GM18867 (cell line): ENCODE results near the gene MMD2.
"Not testable (repeated sequence)": the region's sequence is repeated elsewhere in the genome, so short reads cannot be mapped to it uniquely, and the experiment has no call there.

ENCODE experiments used
- ATAC-seq: cut with Tn5 transposase; IDR thresholded peaks from one replicate; pipeline ENCODE4 v1.9.1; 2021; ENCODE audit warnings: mild to moderate bottlenecking, moderate library complexity; ENCODE audit not compliant: unreplicated experiment

MMD2 gene, protein sequence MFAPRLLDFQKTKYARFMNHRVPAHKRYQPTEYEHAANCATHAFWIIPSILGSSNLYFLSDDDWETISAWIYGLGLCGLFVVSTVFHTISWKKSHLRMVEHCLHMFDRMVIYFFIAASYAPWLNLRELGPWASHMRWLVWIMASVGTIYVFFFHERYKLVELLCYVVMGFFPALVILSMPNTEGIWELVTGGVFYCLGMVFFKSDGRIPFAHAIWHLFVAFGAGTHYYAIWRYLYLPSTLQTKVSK

DNA sequence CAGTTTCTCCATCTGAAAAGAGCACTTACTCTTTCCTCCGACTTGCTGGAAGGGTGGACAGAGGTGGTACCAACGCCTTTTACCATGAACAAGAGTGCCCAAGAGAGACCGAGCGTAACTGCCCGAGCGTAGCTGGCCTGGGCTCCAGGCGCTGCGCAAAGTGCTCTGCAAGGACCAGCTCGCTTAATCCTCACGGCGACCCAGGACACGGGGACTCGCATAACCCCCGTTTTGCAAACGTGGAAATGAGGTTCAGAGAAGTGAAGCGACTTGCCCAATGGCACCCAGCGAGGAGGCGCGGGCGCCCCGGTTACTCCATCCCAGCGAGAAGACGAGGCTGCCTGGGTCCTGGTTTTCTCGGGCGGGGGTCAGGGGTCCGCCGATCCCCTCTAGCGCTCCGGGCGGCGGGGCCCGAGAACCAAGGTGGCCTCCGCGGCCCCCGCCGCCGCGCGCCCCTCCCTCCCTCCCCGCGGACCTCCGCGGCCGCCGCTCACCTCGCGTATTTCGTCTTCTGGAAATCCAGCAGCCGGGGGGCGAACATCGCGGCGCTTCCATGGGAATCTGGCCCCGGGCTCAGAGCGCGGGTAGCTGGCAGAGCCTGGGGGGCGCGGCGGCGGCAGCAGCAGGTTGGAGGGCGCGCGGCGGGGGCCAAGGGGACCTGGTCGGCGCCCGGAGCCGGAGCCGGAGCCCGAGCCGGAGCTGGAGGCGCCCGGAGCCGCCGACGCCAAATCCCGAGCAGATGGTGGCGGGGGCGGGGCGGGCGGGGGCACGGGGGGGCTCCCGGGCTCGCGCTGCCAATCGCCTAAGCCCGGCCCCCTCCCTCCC lies at the start of gene MMD2:
TSS of gene MMD2 (minus strand) at position 711 of the 825 bp plus-strand sequence. CDS start at position 541, 170 bp downstream.
- ATAC-seq, result no peak

DNA sequence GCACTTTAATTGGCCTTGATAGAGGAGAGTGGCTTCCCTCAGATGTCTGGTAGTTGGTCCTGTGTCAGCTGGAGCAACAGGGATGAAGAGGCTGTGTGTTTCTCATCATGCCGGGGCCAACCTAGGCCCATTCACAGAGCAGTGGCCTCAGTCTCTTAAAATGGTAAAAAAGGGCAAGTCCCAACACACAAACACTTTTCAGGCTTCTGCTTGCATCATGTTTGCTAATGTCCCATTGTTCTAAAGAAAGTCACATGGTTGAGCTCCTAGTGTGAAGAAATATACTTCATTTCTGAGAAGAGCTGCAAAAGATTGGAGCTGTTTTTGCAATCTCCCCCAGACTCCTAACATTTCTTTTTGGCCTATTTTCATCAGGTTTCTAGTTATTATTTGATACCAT lies 46.1 kb upstream of the MMD2 start:
- ATAC-seq, result no peak

DNA sequence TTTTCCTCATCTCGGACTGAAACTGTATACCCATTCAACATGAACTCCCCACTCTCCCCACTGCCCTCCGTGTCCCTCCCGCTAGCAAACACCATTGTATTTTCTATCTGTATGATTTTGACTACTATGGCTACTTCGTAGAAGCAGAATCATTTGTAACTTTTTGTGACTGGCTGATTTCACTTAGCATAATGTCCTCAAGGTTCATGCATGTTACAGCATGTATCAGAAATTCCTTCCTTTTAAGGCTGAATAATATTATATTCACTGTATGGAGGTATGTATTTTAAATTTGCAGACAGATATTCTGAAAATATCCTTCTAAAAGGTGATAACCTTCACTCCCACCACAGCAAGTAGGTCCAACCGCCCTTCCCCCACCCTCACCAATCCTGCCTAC lies 42.9 kb upstream of the MMD2 start:
- ATAC-seq, result no peak

DNA sequence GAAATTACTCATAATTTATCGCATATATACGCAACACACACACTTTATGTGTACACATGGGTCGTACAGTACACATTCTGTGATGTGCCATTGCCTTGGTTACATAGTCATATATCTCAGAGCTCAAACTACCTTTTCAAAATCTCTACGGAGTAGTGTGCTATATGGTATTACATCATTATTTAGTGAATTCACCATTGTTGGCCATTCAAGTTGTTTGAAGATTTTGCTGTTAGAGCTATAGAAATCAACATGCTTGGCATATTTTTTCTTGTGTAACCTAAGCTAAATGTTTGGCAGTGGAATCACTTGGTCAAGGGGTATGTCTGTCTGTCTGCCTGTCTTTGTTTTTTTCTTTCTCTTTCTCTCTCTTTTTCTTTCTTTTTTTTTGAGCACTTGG lies 42.0 kb upstream of the MMD2 start:
- ATAC-seq, result no peak

DNA sequence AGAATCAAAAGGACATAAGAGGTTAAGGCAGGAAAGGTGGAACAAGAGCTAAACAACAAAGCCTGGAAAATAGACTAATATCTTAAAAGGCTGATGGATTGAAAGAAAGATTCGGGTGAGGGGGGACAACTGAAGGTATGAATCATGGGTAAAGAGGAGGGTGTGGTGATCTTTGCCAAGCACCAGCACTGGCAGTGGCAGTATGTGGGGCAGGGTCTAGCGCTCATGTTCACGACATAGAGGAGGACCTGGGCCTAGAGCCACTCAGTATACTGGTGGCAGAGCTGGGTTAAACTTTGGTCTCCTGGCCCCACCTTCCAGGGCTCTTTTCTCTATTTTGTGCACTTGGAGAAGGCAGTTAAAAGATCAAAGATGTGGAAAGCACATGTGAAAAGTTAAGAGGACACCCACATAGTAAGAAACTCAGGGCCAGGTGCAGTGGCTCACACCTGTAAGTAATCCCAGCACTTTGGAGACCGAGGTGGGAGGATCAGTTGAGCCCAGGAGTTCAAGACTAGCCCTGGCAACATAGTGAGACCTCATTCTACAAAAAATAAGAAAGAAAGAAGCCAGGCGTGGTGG lies 40.5 kb upstream of the MMD2 start:
- ATAC-seq, result no peak

DNA sequence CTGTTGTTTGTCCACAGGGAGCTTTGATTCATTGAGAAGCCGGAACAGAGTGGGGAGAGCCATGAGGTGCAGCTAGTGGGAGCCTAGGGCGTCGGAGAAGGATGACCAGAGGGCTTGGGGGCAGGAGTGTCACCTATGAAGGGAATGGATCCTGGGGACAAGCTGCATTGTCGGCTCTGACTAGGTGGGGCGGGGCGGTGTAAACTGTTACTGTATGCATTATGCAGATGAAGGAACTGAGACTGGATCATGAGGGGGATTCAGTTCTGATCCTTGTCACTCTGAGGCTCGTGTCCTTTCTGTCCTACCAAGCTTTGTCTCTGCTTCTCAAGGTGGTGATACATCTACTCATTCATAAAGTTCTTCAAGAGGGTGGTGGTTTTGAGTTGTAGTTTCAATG lies 39.9 kb upstream of the MMD2 start:
- no peak for ATAC-seq

DNA sequence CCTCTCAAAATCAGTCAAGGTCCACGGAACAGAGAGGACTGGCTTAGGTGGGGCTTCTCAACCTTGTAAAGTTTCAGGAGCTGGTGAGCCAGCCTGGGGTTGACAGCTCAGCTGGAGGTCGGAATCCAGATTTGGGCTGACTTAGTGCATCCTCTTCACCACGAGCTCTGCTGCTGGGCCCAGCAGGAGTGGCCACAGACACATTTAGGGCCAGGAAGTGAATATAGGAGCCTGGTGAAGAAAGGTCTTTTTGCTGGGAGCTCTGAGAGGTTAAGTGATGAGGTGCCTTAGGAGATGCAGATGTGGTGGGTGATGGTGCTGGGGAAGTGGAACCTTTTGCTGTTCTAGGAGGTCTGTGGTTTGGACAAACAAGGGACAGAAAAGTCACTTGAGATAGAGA lies 39.3 kb upstream of the MMD2 start:
- no peak for ATAC-seq

DNA sequence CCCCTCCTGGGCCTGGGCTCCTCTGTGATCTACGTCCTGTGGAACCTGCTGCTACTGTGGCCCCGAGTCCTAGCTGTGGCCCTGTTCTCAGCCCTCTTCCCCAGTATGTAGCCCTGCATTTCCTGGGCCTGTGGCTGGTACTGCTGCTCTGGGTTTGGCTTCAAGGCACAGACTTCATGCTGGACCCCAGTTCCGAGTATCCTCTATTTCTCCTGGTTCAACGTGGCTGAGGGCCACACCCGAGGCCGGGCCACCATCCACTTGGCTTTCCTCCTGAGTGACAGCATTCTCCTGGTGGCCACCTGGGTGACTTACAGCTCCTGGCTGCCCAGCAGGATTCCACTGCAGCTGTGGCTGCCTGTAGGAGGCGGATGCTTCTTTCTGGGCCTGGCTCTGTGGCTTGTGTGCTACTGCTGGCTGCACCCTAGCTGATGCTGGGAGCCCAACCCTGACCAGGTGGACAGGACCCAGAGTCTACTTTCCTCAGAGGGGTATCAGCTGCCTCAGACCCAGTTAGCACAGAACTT lies 37.8 kb upstream of the MMD2 start:
- no peak for ATAC-seq

DNA sequence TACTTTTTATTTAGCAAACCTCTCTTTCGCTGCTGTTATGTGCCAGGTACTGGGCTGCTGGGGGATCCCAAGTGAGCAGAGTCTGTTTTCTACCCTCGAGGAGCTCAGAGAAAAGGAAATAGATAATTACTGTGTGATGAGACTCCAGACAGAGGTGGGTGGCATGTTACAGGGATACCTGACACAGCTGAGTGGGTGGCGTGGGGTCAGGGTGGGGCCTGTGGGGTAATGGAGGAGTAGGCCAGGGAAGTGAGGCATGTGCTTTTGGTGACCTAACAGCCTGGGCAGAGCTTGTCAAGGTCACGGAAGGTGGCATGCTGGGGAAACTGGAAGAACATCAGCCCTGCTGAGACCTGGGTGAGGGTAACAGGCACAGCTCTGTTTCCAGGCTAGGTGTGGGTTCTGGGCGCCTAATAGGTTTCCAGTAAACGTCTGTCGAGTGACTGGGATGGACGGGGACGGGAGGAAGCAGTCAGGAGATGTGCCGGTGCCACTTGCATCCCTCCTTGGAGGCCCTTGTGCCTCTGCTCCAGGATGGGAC lies 36.5 kb upstream of the MMD2 start:
- ATAC-seq, result no peak

DNA sequence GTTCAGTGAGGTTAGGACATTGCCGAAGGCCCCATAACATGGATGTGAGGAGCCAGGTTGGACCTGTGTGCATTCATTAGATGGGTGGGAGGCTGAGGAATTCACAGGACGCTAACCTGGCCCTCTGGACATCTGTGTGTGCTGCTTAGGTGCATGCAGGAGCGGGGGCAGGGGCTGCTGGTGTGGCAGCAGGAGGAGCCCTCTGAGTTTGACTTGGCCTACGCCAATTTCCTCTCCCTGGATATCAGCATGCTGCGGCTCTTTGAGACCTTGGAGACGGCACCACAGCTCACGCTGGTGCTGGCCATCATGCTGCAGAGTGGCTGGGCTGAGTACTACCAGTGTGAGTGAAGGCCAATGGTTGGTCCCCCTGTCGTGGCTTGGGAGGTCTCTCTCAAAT lies 34.5 kb upstream of the MMD2 start:
- ATAC-seq, result no peak

DNA sequence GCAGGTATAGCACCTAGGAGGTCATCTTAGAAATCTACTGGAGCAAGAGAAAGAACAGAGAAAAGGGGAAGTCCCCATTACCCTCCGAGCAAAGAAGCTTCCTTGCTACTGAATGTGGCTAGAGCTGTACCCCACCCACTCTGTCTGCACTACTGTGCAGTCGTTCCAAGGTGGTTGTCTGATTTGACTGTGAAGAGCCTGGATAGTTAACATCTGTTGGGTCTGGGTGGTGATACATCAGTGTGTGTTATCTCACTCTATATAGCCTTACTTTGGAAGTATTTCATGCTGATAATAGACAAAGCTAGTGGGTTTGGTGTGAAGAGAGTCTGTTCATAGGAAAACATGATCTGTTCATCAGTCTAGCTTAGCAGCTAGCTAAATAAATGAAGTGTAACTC lies 23.8 kb upstream of the MMD2 start:
- ATAC-seq, result peak; percentile 76

DNA sequence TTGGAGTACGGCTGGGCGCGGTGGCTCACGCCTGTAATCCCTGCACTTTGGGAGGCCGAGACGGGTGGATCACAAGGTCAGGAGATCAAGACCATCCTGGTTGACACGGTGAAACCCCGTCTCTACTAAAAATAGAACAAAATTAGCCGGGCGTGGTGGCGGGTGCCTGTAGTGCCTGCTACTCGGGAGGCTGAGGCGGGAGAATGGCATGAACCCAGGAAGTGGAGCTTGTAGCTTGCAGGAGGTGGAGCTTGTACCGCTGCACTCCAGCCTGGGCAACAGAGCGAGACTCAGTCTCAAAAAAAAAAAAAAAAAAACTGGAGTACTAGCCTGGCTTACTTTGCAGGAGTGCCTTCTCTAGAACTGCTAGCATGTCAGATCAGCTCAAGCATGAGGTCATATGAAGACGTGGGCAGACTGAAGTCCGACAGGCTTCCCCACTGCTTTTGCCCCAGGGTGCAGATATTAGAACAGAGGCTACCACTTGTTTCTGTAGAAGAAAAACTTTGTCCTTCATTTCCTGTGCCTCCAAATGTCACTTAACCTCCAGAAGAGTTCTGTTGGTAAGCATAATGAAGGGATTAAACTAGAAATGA lies 22.4 kb upstream of the MMD2 start:
- not testable (repeated sequence) for ATAC-seq

DNA sequence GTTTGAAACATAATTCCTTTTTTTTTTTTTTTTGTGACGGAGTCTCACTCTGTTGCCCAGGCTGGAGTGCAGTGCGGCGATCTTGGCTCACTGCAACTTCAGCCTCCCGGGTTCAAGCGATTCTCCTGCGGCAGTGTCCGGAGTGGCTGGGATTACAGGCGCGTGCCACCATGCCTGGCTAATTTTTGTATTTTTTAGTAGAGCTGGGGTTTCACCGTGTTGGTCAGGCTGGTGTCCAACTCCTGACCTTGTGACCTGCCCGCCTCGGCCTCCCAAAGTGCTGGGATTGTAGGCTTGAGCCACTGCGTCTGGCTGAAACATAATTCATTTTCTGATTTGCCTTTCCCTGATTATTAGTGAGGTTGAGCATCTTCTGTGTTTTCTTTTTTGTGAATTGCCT lies 16.6 kb upstream of the MMD2 start:
- ATAC-seq, result not testable (repeated sequence)

DNA sequence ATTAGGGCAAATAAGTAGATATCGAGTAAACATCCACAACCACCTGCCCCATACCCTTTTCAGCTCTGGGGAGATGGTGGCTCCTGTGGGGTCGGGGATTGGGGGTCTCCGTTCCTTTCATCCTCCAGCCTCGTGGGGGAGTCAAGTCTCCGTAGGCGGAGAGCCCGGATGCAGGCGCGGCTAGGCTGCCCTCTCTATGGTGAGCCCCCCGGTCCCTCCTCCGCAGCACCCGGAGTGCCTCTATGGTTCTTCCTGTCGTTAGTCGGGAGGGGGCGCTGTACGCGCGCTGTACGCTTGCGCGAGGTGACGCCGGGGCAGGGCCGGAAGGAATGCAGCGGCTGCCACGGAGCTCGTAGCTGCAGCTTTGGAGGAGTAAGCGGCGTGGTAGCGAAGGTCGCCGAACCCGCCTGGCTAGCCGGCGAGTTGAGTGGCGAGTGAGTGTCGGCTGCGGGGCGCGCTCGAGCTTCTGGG lies 14.8 kb upstream of the MMD2 start:
- ATAC-seq, result peak; percentile 93

DNA sequence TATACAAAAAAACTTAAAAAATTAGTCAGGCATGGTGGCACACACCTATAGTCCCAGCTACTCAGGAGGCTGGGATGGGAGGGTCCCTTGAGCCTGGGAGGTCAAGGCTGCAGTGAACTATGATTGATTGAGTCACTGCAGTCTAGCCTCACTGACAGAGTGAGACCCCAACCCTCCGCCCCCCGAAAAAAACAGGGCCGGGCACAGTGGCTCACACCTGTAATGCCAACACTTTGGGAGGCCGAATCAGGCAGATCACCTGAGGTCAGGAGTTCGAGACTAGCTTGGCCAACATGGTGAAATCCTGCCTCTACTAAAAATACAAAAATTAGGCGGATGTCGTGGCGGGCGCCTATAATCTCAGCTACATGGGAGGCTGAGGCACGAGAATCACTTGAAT lies 13.5 kb upstream of the MMD2 start:
- not testable (repeated sequence) for ATAC-seq

DNA sequence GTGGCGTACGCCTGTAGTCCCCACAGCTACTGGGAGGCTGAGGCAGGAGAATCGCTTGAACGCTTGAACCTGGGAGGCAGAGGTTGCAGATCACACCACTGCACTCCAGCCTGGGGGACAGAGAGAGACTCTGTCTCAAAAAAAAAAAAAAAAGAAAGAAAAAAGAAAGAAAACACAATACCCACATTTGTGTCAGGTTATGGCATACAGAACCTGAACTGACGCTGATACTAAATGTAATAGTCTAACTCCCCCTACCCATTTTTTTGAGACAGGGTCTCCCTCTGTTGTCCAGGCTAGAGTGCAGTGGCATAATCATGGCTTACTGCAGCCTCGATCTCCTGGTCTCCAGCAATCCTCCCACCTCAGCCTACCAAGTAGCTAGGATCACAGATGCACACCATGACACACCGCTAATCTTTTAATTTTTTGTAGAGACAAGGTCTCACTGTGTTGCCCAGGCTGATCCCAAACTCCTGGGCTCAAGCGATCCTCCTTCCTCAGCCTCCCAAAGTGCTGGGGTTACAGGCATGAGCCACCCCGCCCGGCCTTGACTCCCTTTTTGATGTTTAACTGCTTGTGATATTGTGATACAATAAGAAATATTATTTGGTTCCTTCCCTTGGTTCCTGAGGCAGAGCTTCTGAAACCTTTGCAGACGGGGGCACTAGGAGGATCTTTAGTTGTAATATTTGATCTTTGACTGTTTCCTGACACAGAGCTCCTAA lies 6.5 kb upstream of the MMD2 start:
- no peak for ATAC-seq

DNA sequence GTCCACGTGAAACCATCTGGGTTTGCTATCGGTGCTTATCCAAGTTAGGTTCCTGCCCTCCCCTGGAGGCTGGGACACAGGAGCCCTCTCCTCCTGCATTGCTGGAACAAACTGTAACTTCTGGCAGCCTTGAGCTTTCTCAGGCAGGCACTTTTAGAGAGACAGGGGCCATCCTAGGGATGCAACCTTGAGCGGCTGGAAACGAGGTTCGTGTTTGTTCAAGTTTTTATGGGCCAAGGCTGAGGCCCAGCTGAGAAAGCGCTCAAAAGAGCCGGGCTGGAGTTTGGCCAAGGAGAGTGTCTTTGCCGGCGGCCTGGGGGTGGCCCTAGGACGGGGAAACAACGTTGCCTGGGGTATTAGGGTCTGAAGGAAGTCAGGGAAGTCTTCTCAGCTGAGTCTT lies 5.5 kb upstream of the MMD2 start:
- ATAC-seq, result no peak

DNA sequence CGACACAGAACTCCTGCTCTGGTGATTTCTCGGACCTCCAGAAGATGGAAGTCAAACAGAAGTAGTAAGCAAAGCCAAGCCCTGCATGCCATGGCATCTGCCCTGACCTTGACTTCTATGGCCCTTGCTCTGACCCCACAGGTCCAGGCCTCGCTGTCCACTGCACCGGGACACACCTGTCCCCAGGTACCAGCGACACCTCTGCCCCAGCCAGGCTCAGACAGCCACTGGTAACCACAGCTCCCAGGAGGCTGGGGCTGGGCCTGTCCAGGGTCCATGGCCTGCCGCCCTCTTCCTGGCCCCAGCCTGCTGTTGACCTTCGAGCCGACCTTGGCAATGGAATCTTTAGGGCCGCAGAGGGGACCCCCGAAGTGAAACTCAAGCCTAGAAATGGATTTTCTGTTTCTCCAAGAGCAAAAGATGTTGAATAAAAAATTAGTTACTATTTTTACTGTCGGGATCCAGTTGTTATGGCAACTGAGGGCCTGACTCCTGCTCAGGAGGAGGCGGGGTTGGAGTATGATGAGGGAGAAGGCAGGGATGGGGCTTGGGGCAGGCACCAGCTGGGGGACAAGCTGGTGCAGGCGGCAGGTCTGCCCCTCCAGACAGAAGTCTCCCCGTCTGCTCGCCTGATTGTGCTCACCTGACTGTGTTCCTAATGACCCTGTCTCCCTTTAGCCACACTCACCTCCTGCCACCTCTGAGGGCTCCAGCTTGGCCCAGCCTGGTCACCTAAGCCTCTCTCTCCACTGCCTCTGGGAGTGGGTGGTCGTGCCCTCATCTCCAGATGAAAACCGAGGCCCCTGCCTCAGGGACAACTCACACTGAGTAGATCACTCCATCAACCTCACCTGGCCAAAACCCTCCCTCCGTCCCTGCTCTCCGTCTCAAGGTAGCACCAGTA lies 4.1 kb upstream of the MMD2 start:
- ATAC-seq, result no peak

DNA sequence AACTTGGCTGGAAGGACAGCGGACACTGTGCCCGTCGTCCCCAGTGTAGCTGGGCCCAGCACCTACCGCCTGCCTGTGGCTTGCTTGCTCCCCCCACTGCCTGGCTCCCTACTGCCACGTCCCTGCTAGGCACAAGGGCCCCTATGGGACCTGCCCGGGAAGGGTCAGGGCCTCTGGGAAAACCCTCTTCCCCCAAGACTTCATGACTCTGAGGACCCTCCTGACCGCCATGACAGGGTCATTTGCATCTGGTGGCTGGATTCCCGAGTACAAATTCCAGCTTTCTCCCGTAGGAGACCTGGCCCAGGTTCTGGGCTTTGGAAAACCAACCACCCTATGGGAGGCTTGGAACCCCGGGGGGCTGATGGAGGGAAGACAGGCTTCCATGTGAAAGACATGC lies 1.4 kb upstream of the MMD2 start:
- ATAC-seq, result no peak
